ENCODE measurements around the gene GAGE12F. TPM values are rescaled to one million over a fixed set of nuclear protein-coding genes. Genes with fewer than 3 reads are reported as not detected.
"Not testable (repeated sequence)": the region's sequence is repeated elsewhere in the genome, so short reads cannot be mapped to it uniquely, and the experiment has no call there.

Gene GAGE12F
- total and polyA plus RNA-seq, 2 donors: not detected

DNA sequence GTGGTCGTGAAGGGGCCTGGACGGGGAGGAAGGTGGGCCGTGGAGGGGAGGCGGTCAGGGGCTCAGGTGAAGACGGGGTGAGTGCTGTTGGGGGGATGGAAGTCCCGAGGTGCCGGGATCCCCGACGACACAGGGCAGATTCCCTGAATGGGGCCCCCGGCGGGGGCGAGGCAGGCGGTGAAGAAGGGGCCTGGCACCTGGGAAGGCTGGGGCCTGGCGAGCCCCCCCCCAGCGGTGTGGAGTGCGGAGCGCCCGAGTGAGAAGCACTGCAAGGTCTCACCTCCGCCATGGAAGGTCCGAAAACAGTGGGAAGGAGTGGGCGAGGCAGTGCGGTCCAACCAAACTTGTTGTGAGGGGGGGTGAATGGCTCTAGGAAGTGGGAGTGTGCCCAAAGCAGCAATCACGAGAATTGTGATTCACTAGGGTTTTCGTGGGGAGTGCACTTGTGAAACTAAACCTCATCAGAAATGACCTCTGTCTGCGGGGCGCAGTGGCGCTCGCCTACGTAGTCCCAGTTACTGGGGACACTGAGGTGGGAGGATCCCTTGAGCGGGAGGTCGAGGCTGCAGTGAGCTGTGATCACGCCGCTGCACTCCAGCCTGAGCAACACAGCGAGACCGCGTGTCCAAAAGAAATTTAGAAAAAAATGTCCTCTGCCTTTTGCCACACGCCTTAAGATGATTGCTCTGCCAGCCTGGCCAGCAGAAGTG, 29.3 kb downstream of the GAGE12F start:
- not testable (repeated sequence) for H3K27ac ChIP-seq (ENCODE audit: low read depth in 1 of 2, low read length in 1 of 2); H3K27me3 ChIP-seq (ENCODE audit: control insufficient read depth in 2 of 2, insufficient read depth in 1 of 2, low read length in 1 of 2); H3K4me1 ChIP-seq (ENCODE audit: control insufficient read depth in 2 of 2, insufficient read depth in 2 of 2, low read length in 2 of 2); H3K4me3 ChIP-seq (ENCODE audit: low read length in 2 of 2); H3K9me3 ChIP-seq (ENCODE audit: control insufficient read depth in 2 of 2, insufficient read depth in 1 of 2, low read length in 1 of 2); H3K36me3 ChIP-seq (ENCODE audit: control insufficient read depth in 2 of 2, insufficient read depth in 2 of 2, low read length in 1 of 2)
- peak in 1 of 9 donors; percentile 1 for DNase-seq (ENCODE audit: low read depth in 6 of 9, low spot score in 9 of 9)
- whole genome bisulfite sequencing: 96% methylated on average over 24 of the region's 37 CpGs

DNA sequence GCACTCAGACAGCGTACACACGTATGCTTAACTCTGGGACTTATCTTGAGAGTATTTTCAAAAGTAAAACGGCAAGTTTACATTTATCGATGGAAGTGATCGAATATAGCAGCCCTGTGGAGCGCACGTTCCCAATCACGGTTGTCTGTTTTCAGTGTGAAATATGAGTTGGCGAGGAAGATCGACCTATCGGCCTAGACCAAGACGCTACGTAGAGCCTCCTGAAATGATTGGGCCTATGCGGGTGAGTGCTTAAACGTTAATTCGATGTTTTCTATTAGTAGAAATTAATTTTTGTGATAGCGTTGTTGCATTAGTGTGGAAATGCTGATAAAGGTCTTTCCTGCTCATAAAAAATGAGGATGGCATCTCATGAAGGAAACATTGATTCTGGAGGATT, 29.8 kb downstream of the GAGE12F start:
- H3K27me3 ChIP-seq (ENCODE audit: control insufficient read depth in 2 of 2, insufficient read depth in 1 of 2, low read length in 1 of 2); H3K4me1 ChIP-seq (ENCODE audit: control insufficient read depth in 2 of 2, insufficient read depth in 2 of 2, low read length in 2 of 2); H3K9me3 ChIP-seq (ENCODE audit: control insufficient read depth in 2 of 2, insufficient read depth in 1 of 2, low read length in 1 of 2); H3K27ac ChIP-seq (ENCODE audit: low read depth in 1 of 2, low read length in 1 of 2); H3K36me3 ChIP-seq (ENCODE audit: control insufficient read depth in 2 of 2, insufficient read depth in 2 of 2, low read length in 1 of 2); DNase-seq (ENCODE audit: low read depth in 6 of 9, low spot score in 9 of 9); H3K4me3 ChIP-seq (ENCODE audit: low read length in 2 of 2): not testable (repeated sequence)
- 94% methylated on average over 11 of the region's 17 CpGs for WGBS

DNA sequence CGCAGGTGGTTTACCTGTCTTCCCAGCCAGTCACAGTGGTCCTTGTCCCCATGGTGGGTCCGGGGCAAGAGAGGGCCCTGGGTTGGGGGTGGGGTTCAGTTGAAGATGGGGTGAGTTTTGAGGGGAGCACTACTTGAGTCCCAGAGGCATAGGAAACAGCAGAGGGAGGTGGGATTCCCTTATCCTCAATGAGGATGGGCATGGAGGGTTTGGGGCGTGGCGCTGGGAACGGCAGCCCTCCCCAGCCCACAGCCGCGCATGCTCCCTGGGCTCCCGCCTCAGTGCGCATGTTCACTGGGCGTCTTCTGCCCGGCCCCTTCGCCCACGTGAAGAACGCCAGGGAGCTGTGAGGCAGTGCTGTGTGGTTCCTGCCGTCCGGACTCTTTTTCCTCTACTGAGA, 38.1 kb downstream of the GAGE12F start, which contains the start of gene GAGE1:
TSS of gene GAGE1 (plus strand) at position 301 of the 400 bp plus-strand sequence. CDS start 1,155 bp downstream, outside the sequence.
- WGBS: no CpG with 5 or more reads among the region's 16 CpGs
- not testable (repeated sequence) for H3K27ac ChIP-seq (ENCODE audit: low read depth in 1 of 2, low read length in 1 of 2); H3K36me3 ChIP-seq (ENCODE audit: control insufficient read depth in 2 of 2, insufficient read depth in 2 of 2, low read length in 1 of 2); DNase-seq (ENCODE audit: low read depth in 6 of 9, low spot score in 9 of 9); H3K9me3 ChIP-seq (ENCODE audit: control insufficient read depth in 2 of 2, insufficient read depth in 1 of 2, low read length in 1 of 2); H3K4me1 ChIP-seq (ENCODE audit: control insufficient read depth in 2 of 2, insufficient read depth in 2 of 2, low read length in 2 of 2); H3K27me3 ChIP-seq (ENCODE audit: control insufficient read depth in 2 of 2, insufficient read depth in 1 of 2, low read length in 1 of 2); H3K4me3 ChIP-seq (ENCODE audit: low read length in 2 of 2)

DNA sequence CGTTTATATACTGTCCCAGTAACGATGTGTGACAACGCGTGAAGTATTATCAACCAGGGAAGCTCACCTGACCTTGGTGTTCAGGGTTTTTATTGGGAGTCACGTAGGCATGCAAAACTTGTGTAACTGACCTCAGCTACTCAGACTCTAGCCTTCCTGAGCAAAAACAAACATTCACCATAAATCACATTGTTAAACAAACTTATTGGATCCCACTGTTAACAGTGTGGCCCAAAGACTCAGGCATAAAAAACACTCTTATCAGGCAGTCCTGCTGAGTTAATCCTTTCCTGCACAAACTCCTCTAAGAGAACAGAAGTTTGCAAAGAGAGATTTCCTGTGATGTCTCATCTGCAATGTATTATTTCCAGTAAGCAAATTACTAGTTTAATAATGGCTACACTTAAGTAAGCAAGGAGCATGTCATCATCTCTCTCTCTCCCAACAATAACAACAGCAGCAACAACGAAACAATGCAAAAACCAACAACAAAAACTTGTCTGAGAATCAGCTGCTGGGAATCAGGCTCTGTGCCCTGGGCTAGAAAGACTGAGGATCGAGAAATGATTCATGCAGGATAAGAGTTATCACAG, 50.2 kb downstream of the GAGE12F start:
- no peaks in the 10 kb centered on the region for H3K36me3 ChIP-seq (ENCODE audit: control insufficient read depth in 2 of 2, insufficient read depth in 2 of 2, low read length in 1 of 2)
- no peak for DNase-seq (ENCODE audit: low read depth in 6 of 9, low spot score in 9 of 9)
- H3K4me1 ChIP-seq (ENCODE audit: control insufficient read depth in 2 of 2, insufficient read depth in 2 of 2, low read length in 2 of 2): no peaks in the 10 kb centered on the region
- H3K9me3 ChIP-seq (ENCODE audit: control insufficient read depth in 2 of 2, insufficient read depth in 1 of 2, low read length in 1 of 2): no peaks in the 10 kb centered on the region
- no peak overlapping the region for H3K27ac ChIP-seq (ENCODE audit: low read depth in 1 of 2, low read length in 1 of 2)
- no peak overlapping the region for H3K4me3 ChIP-seq (ENCODE audit: low read length in 2 of 2)
- 76% methylated on average over 7 of the region's 7 CpGs for WGBS
- no peaks in the 10 kb centered on the region for H3K27me3 ChIP-seq (ENCODE audit: control insufficient read depth in 2 of 2, insufficient read depth in 1 of 2, low read length in 1 of 2)

Other genes with a start within 250 kb of the GAGE12F start
- gene GAGE12J, start 238.8 kb upstream of the GAGE12F start, total RNA-seq: not detected
- gene GAGE12J, start 238.8 kb upstream of the GAGE12F start, polyA plus RNA-seq: not detected
- not detected for gene GAGE13, start 229.3 kb upstream of the GAGE12F start, total RNA-seq
- not detected for gene GAGE13, start 229.3 kb upstream of the GAGE12F start, polyA plus RNA-seq
- gene GAGE12C, start 28.7 kb upstream of the GAGE12F start, total RNA-seq: not detected
- not detected for gene GAGE12C, start 28.7 kb upstream of the GAGE12F start, polyA plus RNA-seq
- gene GAGE12D, start 19.1 kb upstream of the GAGE12F start, total RNA-seq: not detected
- gene GAGE12D, start 19.1 kb upstream of the GAGE12F start, polyA plus RNA-seq: not detected
- not detected for gene GAGE12E, start 9.6 kb upstream of the GAGE12F start, total RNA-seq
- gene GAGE12E, start 9.6 kb upstream of the GAGE12F start, polyA plus RNA-seq: not detected
- gene GAGE12G, start 9.6 kb downstream of the GAGE12F start, total RNA-seq: not detected
- gene GAGE12G, start 9.6 kb downstream of the GAGE12F start, polyA plus RNA-seq: not detected
- not detected for gene GAGE12H, start 19.1 kb downstream of the GAGE12F start, total RNA-seq
- not detected for gene GAGE12H, start 19.1 kb downstream of the GAGE12F start, polyA plus RNA-seq
- not detected for gene GAGE2A, start 28.7 kb downstream of the GAGE12F start, total RNA-seq
- 0.14 TPM for gene GAGE2A, start 28.7 kb downstream of the GAGE12F start, polyA plus RNA-seq
- gene GAGE1, start 38.2 kb downstream of the GAGE12F start, total RNA-seq: not detected
- not detected for gene GAGE1, start 38.2 kb downstream of the GAGE12F start, polyA plus RNA-seq
- gene PAGE1, start 135.1 kb downstream of the GAGE12F start, total RNA-seq: not detected
- not detected for gene PAGE1, start 135.1 kb downstream of the GAGE12F start, polyA plus RNA-seq

All from thymus (tissue), 11 donors.